ENCODE measurements around the gene MEIS2.

The MEIS2 gene

GRCh38 chr15:36887214-36887961 lies 213.0 kb downstream of the MEIS2 start:
- no peak for DNase-seq

- DNase-seq, result no peak
Observed at GRCh38 chr15:36886701-36887100, 213.6 kb downstream of the MEIS2 start.

- no peak for DNase-seq
Observed at GRCh38 chr15:36886191-36886590, 214.2 kb downstream of the MEIS2 start.

GRCh38 chr15:36885771-36886170 lies 214.6 kb downstream of the MEIS2 start:
- DNase-seq, result no peak

DNA sequence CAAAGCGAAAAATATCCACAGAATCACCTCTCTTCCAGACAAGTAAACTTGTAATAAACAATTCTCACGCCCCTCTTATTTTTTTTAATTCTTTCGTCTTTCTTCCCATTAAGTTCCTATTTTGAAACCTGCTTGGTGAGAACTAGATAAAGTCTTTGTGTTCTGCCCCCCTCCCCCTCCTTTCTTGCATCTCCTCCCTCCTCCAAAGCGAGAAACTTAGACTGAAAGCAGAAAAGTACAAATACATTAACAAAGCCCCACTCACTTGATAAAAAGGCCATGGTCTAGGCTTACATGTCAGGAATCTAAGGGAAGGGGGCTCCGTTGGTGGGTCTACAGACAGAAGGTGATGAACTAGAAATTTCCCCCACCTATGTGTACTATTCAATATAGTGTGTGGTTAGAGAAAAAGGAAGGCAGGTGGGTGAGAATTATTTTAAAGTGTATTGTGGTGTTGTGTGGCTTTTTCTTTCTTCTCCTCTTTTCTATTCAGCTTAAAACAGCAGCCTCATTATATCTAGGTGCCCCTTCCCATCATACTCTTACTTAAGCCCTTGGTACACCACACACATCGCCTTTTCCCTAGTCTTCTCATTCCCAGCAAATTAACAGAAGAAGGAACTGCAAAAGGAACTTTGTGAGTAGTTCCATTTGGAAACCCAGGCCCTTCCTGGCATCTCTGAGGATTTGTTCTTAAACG lies 215.3 kb downstream of the MEIS2 start:
- DNase-seq, result no peak

GRCh38 chr15:36884518-36884875 lies 215.9 kb downstream of the MEIS2 start:
- no peak for DNase-seq

DNA sequence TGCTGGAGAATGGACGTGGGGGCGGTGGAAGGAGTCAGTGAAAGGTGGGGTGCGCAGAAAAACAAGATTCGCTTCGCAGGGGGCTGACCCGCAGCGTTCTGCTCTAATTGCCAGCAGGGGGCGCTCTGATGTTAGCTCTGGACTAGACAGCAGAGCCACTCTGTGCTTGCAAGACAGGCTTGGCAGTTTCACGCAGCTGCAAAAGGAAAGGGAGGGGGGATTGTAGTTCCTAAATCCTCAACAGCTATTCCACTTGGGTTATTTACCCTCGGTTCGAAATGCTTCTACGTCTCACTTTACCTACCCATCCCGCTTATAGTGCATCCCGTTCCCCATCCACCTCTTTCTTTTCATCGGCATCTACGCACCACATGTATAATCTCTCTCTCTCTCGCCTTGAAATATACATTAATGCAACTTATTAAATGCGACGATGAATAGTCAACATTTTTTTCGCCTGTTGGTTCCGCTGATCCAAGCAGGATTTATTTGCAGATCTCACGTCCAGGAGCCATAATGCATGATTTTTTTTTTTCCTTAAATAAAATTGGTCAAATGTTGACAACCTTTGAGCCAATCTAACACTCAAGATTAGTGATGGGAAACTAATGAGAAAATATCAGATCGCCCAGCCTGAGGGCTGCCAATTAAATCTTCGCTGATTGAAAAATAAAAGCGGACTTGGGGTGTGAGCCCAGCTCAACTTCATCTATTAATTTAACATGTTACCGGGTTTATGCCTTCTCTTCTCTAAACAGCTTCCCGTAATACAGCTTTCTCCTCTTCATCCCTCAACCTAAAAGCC lies 216.4 kb downstream of the MEIS2 start:
- DNase-seq, result peak; percentile 60

DNA sequence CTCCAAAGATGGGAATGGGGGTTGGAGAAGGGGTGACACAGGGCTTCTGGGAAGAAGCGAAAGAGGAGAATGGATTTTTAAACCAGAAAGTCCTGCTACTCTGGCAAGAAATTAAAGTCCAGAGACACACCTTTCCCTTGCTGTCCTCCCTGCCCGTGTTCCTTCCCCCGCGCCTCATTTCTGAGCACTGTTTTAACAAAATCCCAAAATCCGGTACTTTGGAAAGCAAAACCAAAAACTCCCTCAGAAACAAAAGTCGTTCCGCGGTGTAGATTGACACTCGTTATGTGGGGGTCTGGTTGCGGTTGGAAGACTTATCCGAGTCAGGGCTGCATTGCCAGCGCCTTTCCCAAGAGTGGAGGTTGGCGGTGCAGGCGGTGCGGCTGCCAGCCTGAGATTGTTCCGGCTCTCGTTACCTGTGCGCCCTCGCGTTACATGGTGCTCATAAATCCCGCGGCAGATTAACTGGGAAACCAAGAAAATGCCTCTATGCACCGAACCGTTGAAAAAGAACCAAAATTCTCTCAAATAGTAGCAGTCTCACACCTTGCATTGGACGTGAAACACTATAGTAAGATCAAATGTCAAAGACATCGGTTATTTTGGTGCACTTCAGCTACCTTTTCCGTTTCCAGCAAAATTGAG lies 217.7 kb downstream of the MEIS2 start:
- DNase-seq, result no peak

DNA sequence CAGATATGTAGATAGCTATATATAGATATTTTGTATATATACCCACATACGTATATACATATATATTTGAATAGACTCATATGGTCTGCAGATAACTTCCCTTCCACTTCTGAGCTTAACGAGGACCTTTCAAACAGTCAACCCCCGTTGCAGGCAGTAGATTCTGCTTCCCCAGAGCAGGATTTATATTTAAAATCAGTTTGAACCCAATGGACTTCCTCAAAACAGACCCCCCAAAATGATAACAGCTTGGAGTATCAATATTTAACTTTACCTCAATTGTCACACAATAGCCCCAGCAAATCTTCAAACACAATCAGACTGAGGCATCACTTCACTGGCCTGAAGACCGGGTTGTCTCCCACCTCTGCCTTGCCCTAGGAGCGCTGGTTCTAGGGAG lies 218.3 kb downstream of the MEIS2 start:
- DNase-seq, result no peak

DNA sequence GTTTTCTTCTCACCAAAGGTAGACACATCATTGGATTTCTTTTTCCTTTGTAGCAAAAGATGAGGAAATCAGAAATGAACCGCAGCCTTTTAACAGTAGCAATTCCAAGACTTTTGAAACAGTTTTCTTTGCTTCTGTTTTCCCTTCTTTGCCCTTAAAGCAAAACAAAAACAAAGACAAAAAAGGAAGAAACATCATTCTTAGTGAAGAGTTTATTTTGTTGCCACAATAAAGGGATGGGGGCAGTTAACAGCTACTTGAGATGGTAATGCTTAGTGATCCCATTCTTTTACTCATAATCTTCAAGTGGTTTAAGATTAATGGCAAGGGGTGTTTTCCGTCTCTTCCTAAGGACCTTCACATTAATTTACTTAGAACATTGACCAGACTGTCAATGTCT lies 218.8 kb downstream of the MEIS2 start:
- DNase-seq, result no peak

- DNase-seq, result no peak
Observed at GRCh38 chr15:36880913-36881460, 219.4 kb downstream of the MEIS2 start.

DNA sequence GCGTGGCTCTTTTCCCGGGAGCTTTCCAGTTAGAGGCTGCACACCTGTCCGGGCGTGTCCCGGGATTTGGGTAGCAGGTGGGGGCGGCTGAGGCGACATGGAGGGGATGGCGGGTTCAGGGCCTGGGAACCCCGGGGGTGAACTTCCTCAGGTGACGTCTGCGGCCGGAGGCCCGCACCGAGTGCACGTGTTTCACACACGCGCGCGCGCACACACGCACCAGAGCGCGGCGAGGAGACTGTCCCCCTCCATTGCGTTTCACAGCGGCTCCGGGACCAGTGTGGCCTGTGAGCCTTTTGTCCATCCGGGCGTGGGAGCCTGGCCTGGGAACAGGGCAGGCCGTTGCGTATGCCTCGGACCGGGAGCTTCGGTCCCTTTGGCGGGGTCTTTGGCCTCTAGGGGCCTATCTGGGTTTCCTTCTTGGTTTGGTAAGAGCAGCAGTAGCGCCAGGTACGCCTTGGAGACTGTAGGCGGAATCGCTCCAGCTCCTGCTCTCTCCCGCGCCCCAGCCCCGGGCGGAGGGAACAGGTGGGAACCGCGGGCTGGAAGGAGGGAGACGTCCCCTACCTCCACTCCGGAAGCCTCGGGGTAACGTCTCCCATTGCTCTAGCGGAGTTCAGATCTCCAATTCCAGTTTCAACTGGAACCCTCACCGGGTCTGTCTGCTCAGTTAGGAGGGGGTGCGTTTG lies 220.0 kb downstream of the MEIS2 start:
- no peak for DNase-seq

DNA sequence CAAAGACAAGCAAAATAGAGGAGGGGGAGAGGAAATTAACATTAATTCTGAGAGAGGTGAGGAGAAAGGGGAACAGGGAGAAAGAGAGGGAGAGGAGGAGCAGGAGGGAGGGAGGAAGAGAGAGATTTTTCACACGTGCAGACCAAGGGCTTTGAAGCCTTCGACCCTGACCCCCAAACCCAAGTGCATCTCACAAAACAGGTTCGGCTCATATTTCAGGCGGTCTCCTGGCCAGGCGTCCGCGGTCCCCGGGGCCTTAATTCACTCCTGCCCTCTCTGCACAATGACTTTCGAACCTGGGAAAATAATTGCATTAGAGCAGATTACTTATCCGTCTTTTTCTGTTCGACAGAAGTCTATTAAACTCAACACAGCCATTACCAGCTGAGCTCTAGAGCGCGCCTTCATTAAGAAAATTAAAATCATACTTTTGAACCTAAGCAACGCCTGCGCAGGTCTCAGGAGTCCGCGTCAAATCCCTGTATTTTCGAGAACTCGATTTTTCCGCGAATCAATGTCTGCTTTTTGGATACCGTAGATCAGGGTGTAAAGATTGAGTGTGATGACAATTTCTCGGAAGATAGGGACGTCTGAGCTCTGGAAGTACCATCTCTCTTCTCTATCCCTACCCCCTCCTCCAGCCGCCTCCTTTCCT lies 220.7 kb downstream of the MEIS2 start:
- DNase-seq, result no peak

DNA sequence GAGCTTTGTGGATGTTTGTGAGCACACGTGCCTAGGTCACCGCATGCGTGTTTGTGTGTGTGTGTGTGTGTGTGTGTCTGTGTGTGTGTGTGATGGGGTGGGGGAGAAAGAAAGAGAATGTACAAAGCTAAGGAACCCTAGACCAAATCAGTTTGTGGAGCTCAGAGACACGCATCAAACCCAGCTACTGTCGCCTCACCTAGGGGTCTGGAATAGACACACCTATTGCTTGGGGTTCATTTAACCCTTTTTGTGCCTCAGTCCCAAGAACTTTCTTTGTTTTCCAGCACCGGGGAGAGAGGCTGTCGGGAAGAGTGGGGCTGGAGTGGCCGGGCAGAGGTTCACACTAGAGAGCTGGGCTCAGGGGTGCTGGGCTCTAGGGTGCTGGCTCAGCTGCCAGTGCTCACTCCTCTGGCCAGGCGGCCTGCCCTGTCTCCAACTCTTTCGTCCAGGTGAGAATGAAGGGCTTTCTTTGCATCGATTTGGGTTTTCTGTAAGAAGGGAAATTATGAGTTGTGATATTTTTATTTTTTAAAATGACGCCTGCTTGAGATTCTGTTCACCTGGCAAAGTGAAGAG lies 221.6 kb downstream of the MEIS2 start:
- DNase-seq, result no peak

DNA sequence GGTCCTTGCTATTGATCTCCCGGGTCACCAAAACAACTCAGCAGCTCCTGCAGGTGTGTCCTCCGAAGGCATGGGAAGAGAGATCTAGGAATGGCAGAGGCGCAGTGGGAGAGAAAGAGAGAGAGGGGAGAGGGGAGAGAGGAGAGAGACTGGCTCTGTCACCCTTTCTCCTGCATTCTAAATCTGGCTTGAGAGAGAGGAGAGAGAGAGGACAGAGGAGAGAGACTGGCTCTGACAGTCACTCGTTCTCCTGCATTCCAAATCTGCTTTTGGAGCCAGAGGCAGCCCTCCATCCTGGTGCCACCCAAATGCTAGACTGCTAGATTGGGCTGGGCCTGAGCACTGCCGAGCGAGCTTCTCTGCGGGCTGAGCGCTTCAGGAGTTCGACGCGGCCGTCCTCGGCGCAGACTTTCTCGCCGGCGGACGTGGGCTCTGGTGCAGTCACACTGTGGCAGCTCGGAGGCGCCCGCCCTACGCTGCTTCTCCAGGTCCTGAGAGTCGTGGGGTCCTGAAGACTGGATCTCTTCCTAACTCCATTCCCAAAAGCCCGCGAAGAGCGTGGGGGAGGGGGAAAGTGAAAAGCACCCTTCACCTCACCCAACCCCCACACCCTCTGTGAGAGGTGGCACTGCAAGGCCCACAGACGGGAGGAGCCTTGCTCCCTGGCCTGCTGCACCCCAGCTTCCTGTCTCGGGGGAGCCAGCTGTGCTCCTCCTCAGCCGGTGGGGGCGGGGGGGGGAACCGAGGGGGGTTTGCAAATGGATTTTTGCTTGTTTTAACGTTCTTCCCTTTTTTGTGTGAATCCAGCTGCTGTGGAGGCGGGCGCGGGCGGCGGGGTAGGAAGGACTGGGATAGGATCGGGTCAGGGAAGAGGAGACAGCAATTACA lies 222.3 kb downstream of the MEIS2 start:
- no peak for DNase-seq

- DNase-seq, result no peak
Observed at GRCh38 chr15:36877294-36877693, 223.1 kb downstream of the MEIS2 start.

GRCh38 chr15:36875740-36876334 lies 224.5 kb downstream of the MEIS2 start:
- DNase-seq, result no peak

DNA sequence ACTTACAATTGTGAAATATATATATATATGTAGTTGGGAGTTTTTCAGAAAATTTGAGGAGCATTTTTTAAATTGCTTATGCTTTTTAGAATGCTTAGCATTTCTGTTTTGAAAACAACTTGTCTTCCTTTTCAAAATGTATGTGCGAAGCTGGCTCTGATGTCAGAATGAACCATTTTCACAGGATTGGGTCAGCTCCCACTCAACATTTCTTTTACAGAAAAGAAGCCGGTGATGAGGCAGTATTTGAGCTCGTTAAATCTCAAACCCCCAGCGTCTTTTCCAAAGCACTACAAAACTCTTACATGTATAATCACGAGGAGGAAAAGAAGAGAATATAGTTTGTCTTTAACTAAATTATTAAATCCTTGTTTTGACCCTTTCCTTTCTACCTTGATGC lies 225.4 kb downstream of the MEIS2 start:
- no peak for DNase-seq

- DNase-seq, result no peak
Observed at GRCh38 chr15:36867436-36867835, 232.9 kb downstream of the MEIS2 start.

DNA sequence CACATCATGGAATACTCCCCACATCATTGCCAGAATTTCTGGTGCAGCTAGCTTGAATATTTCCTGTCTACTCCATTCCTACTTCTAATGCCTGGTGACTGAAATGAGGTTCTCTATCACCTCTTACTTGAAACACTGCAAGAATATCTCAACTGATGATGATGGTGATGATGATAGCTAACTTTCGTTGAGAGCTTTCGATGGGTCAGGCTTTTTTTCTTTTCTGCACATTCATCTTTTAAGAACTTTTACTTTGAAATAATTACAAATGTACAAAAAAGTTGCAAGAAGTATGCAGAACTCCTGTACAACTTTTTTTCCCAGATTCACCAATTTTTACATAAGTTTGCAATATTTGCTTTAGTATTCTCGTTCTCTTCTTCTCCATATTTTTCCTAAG lies 233.5 kb downstream of the MEIS2 start:
- DNase-seq, result no peak

All from NCI-H1105 treated with DMSO at 0.1 percent for 48 hours (cell line).